Loucy (cell line): ENCODE data around the gene SMG1.
"Not testable (repeated sequence)": the region's sequence is repeated elsewhere in the genome, so short reads cannot be mapped to it uniquely, and the experiment has no call there.

Experiments
- H2AFZ ChIP-seq: fragments of 200-600 bp; sonication (generic); 2 replicates; pipeline ENCODE4 v1.6.0; 2016; ENCODE audit warnings: antibody characterized with exemption, mild to moderate bottlenecking, low read length, moderate library complexity
- H3F3A ChIP-seq: fragments of 200-600 bp; 2 replicates; pipeline ENCODE4 v1.6.0; 2016; ENCODE audit warnings: antibody characterized with exemption, low read depth, mild to moderate bottlenecking
- H3K27me3 ChIP-seq: fragments of 200-600 bp; sonication (generic); 2 replicates; pipeline ENCODE4 v1.6.1; 2014; ENCODE audit warnings: low read length, mild to moderate bottlenecking; ENCODE audit not compliant: insufficient read depth, poor library complexity, severe bottlenecking
- H3K36me3 ChIP-seq: fragments of 200-600 bp; sonication (generic); 2 replicates; pipeline ENCODE4 v1.6.1; 2016; ENCODE audit warnings: low read length; ENCODE audit not compliant: insufficient read depth
- H3K4me1 ChIP-seq: fragments of 200-600 bp; sonication (generic); 2 replicates; pipeline ENCODE4 v1.5.1; 2014; ENCODE audit warnings: low read length, mild to moderate bottlenecking; ENCODE audit not compliant: insufficient read depth, poor library complexity, severe bottlenecking
- H3K4me2 ChIP-seq: fragments of 200-600 bp; sonication (generic); 2 replicates; pipeline ENCODE4 v1.6.0; 2014; ENCODE audit warnings: antibody characterized with exemption, low read length, low read depth, mild to moderate bottlenecking; ENCODE audit not compliant: poor library complexity, severe bottlenecking
- H3K4me3 ChIP-seq: fragments of 200-600 bp; sonication (generic); 2 replicates; pipeline ENCODE4 v1.5.1; 2014; ENCODE audit warnings: low read length, mild to moderate bottlenecking, mixed read lengths; ENCODE audit not compliant: poor library complexity, severe bottlenecking
- H3K79me2 ChIP-seq: fragments of 200-600 bp; sonication (generic); 2 replicates; pipeline ENCODE4 v1.6.1; 2014; ENCODE audit warnings: low read length; ENCODE audit not compliant: insufficient read depth
- H3K9ac ChIP-seq: fragments of 200-600 bp; sonication (generic); 2 replicates; pipeline ENCODE4 v1.6.0; 2014; ENCODE audit warnings: mild to moderate bottlenecking, low read depth, low read length, moderate library complexity; ENCODE audit not compliant: poor library complexity, severe bottlenecking
- H3K9me2 ChIP-seq: fragments of 200-600 bp; sonication (generic); replicated peaks from 2 replicates; pipeline ENCODE4 v1.6.1; 2016; ENCODE audit warnings: low read depth, low read length, mixed read lengths
- H3K9me3 ChIP-seq: fragments of 200-600 bp; sonication (generic); 2 replicates; pipeline ENCODE4 v1.6.1; 2014; ENCODE audit warnings: mild to moderate bottlenecking, antibody characterized with exemption, low read length, low read depth; ENCODE audit not compliant: insufficient read depth
- H4K20me1 ChIP-seq: fragments of 200-600 bp; sonication (generic); 2 replicates; pipeline ENCODE4 v1.6.0; 2014; ENCODE audit warnings: antibody characterized with exemption, low read length, mild to moderate bottlenecking; ENCODE audit not compliant: insufficient read depth, poor library complexity, severe bottlenecking
- CTCF ChIP-seq: fragments of 200-600 bp; sonication (generic); conservative IDR thresholded peaks from 2 replicates; pipeline ENCODE4 v1.5.1; 2014; ENCODE audit warnings: mild to moderate bottlenecking, antibody characterized with exemption, low read length
- EZH2phosphoT487 ChIP-seq: fragments of 200-600 bp; IDR thresholded peaks from 2 replicates; pipeline ENCODE4 v1.6.1; 2018; ENCODE audit warnings: antibody characterized with exemption, mild to moderate bottlenecking, moderate library complexity, borderline replicate concordance

Gene SMG1

GRCh38 chr16:18959031-18959505 lies 32.9 kb upstream of the SMG1 start:
- H3K4me1 ChIP-seq, result peaks cover 8% of the 10 kb centered on the region

GRCh38 chr16:18958621-18959029 lies 32.4 kb upstream of the SMG1 start:
- no peaks in the 10 kb centered on the region for H3K9me3 ChIP-seq
- H3K36me3 ChIP-seq, result no peaks in the 10 kb centered on the region
- no peaks in the 10 kb centered on the region for H3K9me2 ChIP-seq
- peaks cover 8% of the 10 kb centered on the region for H3K4me1 ChIP-seq
- no peak overlapping the region for H3K4me2 ChIP-seq
- no peaks in the 10 kb centered on the region for H3K79me2 ChIP-seq
- H3K9ac ChIP-seq, result no peak overlapping the region
- no peaks in the 10 kb centered on the region for H3K27me3 ChIP-seq
- H3F3A ChIP-seq, result no peaks in the 10 kb centered on the region
- H3K4me3 ChIP-seq, result no peak overlapping the region
- no peaks in the 10 kb centered on the region for H4K20me1 ChIP-seq
- peak overlapping the region; percentile 50; the same call in 1 of the 2 replicates for H2AFZ ChIP-seq
- no peak for TF ChIP-seq EZH2phosphoT487
- TF ChIP-seq CTCF, result no peak

More at GRCh38 chr16:18959031-18959505, 32.9 kb upstream of the SMG1 start:
- H3K36me3 ChIP-seq, result no peaks in the 10 kb centered on the region
- H3F3A ChIP-seq, result no peaks in the 10 kb centered on the region
- no peaks in the 10 kb centered on the region for H4K20me1 ChIP-seq
- H2AFZ ChIP-seq, result peak overlapping the region; percentile 50
- H3K9ac ChIP-seq, result no peak overlapping the region
- TF ChIP-seq CTCF, result no peak
- TF ChIP-seq EZH2phosphoT487, result no peak
- no peak overlapping the region for H3K4me3 ChIP-seq
- no peaks in the 10 kb centered on the region for H3K9me2 ChIP-seq
- H3K79me2 ChIP-seq, result no peaks in the 10 kb centered on the region
- H3K27me3 ChIP-seq, result no peaks in the 10 kb centered on the region
- H3K4me2 ChIP-seq, result no peak overlapping the region
- H3K9me3 ChIP-seq, result no peaks in the 10 kb centered on the region

GRCh38 chr16:18956658-18957241 lies 30.5 kb upstream of the SMG1 start:
- not testable (repeated sequence) for H4K20me1 ChIP-seq, H3K79me2 ChIP-seq, H3K9ac ChIP-seq, H3K27me3 ChIP-seq, H3K9me3 ChIP-seq, H3F3A ChIP-seq, H3K4me3 ChIP-seq, H3K36me3 ChIP-seq, H3K9me2 ChIP-seq, H3K4me2 ChIP-seq, H3K4me1 ChIP-seq, H2AFZ ChIP-seq

- not testable (repeated sequence) for H3K79me2 ChIP-seq, H3K4me3 ChIP-seq, H2AFZ ChIP-seq, H3K27me3 ChIP-seq, H3K9ac ChIP-seq, H3K4me1 ChIP-seq, H3K4me2 ChIP-seq, H4K20me1 ChIP-seq, H3K9me2 ChIP-seq, H3F3A ChIP-seq, H3K36me3 ChIP-seq, H3K9me3 ChIP-seq
These were observed 29.8 kb upstream of the SMG1 start for GRCh38 chr16:18955874-18956580.
